ENCODE data around the gene SPOCK2.

Gene SPOCK2

GRCh38 chr10:72026278-72027111, 61.9 kb downstream of the SPOCK2 start:
- no peak for FAIRE-seq

- no peak for FAIRE-seq
Measured at GRCh38 chr10:72025832-72026231, 62.5 kb downstream of the SPOCK2 start.

- FAIRE-seq = no peak
Measured at GRCh38 chr10:72025400-72025799, 63.0 kb downstream of the SPOCK2 start.

GRCh38 chr10:72024596-72024995, 63.8 kb downstream of the SPOCK2 start:
- no peak for FAIRE-seq

- FAIRE-seq = no peak
Measured at GRCh38 chr10:72022228-72022627, 66.1 kb downstream of the SPOCK2 start.

- FAIRE-seq = no peak
Measured at GRCh38 chr10:72020914-72021809, 67.2 kb downstream of the SPOCK2 start.

GRCh38 chr10:72019085-72019876, 69.1 kb downstream of the SPOCK2 start:
- no peak for FAIRE-seq

GRCh38 chr10:72016608-72017300, 71.6 kb downstream of the SPOCK2 start:
- FAIRE-seq = no peak

- FAIRE-seq = no peak
Measured at GRCh38 chr10:72015841-72016240, 72.5 kb downstream of the SPOCK2 start.

- no peak for FAIRE-seq
Measured at GRCh38 chr10:72014785-72015480, 73.4 kb downstream of the SPOCK2 start.

- FAIRE-seq = no peak
Measured at GRCh38 chr10:72014197-72014596, 74.2 kb downstream of the SPOCK2 start.

- no peak for FAIRE-seq
Measured at GRCh38 chr10:72013202-72013945, 75.0 kb downstream of the SPOCK2 start.

- no peak for FAIRE-seq
Measured at GRCh38 chr10:72012796-72013195, 75.6 kb downstream of the SPOCK2 start.

- FAIRE-seq = no peak
Measured at GRCh38 chr10:72011976-72012512, 76.3 kb downstream of the SPOCK2 start.

- FAIRE-seq = no peak
Measured at GRCh38 chr10:72011468-72011867, 76.9 kb downstream of the SPOCK2 start.

- no peak for FAIRE-seq
Measured at GRCh38 chr10:72011016-72011415, 77.3 kb downstream of the SPOCK2 start.

GRCh38 chr10:72010234-72010973, 77.9 kb downstream of the SPOCK2 start:
- no peak for FAIRE-seq

- FAIRE-seq = no peak
Measured at GRCh38 chr10:72009425-72010081, 78.8 kb downstream of the SPOCK2 start.

GRCh38 chr10:72009051-72009424, 79.3 kb downstream of the SPOCK2 start:
- FAIRE-seq = no peak

All from colon (tissue), 2 donors.